ENCODE measurements around the gene THAP8.

THAP8 gene

DNA sequence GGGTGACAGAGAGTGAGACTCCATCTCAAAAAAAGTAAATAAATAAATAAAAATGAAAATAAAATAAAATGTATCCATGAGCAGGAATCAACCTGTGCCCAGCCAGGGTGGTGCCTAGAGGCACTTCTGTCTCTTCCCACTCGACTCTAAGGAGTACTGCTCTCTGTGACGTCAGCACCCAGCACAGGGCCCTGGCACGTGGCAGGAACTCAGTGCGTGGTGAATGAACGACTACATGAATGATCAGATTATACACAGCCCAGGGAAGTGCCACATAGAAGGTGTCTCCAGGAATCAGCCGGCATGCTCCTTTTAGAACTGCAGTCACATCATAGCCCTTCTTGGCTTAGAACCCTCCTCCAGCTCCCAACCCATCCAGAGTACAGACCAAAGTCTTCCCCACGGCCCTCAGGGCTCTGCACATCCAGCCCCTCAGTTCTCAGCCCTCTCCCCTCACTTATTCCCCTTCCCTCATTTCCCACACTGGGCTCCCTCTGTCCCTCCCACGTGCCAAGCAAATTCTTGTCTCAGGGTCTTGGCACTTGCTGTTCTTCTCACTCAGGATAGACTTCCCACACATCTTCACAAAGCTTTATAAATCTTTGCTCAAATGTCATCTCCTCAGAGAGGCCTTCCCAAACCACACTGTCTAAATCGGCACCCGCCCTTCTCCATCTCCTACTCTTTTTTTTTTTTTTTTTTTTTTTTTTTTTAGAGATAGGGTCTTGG is 25.6 kb downstream of the THAP8 start:
- DNase-seq = no peak

- DNase-seq = no peak
Measured at GRCh38 chr19:36027696-36028095, 26.4 kb downstream of the THAP8 start.

DNA sequence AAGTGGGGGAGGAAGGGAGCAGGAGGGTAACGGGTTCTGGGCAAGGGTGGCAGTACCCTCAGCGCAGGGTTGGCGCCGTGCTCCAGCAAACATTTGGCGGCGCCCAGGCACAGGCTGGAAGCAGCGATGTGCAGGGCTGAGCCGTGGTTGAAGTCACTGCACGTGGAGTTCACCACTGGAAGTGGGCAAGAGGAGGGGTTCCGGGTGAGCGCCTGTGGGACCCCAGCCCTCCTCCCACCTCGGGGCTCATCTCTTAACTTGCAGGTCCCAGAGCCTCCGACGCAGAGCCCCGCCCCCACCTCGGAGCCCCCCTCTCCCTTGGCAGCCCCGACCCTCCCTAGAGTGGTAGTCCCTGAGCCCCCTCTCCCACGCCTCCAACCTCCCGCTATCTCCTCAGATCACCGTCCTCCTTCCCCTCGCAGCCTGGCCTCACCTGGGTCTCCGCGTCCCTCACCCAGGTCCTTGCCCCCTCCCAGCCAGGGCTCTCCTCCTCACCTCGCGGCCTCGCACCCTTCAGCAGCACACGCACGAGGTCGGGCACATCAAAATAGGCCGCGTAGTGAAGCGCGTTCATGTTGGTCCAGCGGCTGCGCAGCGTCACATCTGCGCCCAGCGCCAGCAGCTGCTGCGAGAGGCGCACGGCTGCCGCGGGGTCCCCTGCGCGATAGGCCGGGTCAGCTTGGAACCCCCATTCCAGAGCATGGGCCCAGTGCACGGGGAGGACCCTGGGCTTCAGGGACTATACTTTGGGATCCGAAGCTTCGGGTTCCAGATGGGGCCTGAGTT is 27.8 kb downstream of the THAP8 start:
- DNase-seq = no peak

- DNase-seq = no peak
Measured at GRCh38 chr19:36025541-36025940, 28.5 kb downstream of the THAP8 start.

- DNase-seq = no peak
Measured at GRCh38 chr19:36023432-36023831, 30.7 kb downstream of the THAP8 start.

DNA sequence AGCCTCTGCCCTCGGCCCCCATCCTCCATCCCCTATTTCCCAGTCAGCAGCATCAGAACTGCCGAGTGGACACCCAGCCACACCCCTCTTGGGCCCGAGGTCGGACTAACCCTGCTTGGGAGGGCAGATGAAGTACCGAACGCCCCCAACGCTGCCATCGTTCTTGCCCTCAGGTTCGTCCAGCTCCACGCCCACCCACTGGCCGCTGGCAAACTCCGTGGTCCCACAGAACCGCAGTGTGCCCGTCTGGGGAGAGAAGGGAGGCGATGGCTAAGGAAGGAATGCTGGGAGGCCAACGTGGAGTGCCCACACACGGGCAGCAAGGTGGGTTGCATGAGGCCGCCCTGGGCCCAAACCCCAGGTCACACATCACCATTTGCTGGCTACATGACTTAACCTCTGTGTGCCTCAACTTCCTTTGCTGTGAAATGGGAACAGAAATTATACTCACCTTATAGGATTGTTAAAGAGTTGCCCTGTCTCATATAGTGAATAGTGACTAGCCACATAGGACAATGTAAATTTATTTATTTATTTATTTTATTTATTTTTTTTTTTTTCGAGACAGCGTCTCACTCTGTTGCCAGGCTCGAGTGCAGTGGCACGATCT is 34.9 kb downstream of the THAP8 start:
- DNase-seq = no peak

GRCh38 chr19:36014012-36014924 is 39.8 kb downstream of the THAP8 start, which contains the start of gene ALKBH6:
TSS of gene ALKBH6 (minus strand) at chr19:36014213. CDS start at chr19:36013397, 816 bp downstream.
- peak; percentile 99 for DNase-seq

GRCh38 chr19:36013280-36014011 is 40.6 kb downstream of the THAP8 start:
- DNase-seq = no peak

- DNase-seq = no peak
Measured at GRCh38 chr19:36010402-36010801, 43.7 kb downstream of the THAP8 start.

- DNase-seq = no peak
Measured at GRCh38 chr19:36009633-36010379, 44.3 kb downstream of the THAP8 start.

DNA sequence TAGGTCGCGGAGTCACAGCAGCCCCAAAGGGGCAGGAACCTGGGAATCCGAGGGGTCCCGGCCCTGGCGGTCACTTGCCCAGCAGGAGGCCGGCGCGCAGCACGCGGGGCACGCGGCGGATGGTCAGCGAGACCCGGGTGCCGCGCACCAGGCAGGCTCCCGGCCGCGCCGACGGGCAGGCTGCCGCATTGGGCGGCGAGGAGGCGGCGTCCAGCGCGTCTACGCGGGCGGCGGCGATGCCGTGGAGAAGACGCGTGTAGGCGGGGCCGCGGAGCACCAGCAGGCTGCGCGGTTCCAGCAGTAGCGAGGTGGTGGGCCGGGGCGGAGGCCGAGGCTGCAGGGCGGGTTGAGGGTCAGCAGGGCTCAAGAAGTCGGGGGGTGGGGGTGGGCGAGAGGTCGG is 44.9 kb downstream of the THAP8 start:
- DNase-seq = peak; percentile 46

DNA sequence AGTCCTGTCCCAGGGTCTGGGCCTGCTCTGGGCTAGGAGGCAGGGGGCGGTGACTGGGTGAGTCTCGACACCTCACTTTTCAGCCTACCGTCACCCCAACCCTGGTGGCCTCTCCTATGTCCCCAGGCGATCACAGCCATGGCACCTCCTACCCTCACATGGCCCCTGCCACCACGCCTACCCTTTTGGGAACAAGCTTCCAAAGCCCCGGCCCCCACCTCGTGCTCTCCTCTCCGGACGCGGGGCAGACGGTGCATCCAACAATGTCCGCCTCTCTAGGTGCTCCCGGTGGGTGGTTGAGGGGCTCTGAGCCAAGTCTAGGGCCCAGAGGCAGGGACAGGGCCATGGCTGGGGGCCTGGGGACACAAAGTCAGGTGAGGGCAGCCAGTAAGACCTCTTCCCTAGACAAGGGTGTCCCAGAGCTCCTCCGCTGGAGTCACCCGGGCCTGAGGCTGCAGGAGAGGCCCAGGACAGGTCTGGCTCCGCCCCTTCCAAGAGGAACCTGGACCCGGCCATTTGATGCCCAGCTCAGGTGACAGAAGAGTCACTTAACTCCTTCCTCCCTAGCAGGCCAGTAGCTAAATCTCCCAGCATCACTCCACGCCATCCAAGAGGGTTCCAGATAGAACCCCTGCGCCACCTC is 45.6 kb downstream of the THAP8 start, which contains the start of gene SYNE4:
TSS of gene SYNE4 (minus strand) at position 478 of the 643 bp plus-strand sequence. CDS start at position 346, 132 bp downstream.
- no peak for DNase-seq

DNA sequence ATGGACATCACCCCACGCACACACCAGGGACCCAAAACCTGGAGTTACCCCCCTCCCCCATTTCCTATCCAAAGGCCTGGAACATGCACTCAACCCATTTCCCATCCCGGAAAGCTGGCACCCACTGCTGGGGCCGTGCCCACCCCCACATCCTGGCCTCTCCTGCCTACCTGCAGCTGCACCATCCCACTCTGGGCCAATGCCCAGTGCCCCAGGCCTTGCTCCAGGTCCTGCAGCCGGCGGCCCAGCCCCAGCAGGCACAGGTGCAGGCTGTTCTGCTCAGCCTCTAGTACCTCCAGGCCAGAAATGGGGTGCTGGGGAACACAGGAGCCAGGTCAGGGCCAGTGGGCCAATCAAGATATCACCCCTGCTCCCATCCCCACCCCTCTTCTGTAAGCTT is 47.1 kb downstream of the THAP8 start:
- DNase-seq = no peak

GRCh38 chr19:36003284-36003683 is 50.8 kb downstream of the THAP8 start:
- no peak for DNase-seq

DNA sequence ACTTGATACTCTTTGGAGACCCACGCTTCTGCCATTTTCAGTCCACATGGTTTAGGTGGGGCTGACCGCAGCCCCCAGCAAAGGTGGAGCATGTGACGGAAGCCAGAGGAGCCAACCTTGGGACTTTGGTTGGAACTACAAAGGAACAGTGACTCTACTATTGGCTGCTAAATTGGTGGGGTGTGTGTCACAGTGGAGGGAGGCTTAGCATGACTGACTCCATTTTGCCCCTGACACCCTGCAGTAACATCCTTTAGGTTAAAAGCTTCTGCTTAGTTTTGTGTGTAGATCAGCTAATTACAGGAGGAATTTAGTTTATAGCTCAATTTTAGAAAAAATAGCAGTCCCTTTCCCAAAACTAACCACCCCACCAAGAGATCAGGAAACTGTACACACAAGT is 52.5 kb downstream of the THAP8 start:
- no peak for DNase-seq

GRCh38 chr19:35996777-35997176 is 57.3 kb downstream of the THAP8 start:
- DNase-seq = no peak

DNA sequence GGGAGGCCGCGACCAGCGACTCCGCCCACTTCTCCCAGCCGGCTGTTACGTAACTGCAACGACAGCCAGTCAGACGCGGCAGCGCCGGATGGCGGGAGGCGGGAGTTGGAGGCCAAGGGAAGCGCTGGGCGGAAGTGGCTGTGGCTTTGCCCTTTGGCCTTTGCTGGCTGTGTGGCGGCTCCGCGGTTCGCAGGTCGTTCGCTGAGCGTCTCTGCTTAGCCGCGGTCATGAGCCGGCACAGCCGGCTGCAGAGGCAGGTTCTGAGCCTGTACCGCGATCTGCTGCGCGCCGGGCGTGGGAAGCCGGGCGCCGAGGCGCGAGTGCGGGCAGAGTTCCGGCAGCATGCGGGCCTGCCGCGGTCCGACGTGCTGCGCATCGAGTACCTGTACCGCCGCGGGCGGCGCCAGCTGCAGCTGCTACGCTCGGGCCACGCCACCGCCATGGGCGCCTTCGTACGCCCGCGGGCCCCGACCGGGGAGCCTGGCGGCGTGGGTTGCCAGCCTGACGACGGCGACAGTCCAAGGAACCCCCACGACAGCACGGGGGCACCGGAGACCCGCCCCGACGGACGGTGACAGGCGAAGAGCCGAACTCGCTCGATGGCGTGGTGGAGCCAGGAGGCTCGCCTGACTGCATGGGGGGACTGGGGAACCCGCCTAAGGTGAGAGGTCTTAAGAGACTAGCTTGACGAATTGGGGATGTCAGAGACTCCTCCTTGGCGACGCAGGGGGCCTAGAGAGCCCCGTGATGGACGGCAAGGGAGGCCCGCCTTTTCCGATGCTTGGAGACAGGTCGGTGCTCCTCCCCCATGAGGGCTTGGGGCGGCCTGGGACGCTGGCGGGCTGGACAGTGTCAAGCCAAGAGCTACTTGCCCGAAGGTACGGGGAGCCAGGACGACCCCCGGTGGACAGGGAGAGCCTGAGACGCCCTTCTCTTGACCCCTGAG is 58.8 kb downstream of the THAP8 start, which contains the start of gene SDHAF1:
TSS of gene SDHAF1 (plus strand) at position 141 of the 946 bp plus-strand sequence. CDS start at position 228, 87 bp downstream.
- peak; percentile 93 for DNase-seq

DNA sequence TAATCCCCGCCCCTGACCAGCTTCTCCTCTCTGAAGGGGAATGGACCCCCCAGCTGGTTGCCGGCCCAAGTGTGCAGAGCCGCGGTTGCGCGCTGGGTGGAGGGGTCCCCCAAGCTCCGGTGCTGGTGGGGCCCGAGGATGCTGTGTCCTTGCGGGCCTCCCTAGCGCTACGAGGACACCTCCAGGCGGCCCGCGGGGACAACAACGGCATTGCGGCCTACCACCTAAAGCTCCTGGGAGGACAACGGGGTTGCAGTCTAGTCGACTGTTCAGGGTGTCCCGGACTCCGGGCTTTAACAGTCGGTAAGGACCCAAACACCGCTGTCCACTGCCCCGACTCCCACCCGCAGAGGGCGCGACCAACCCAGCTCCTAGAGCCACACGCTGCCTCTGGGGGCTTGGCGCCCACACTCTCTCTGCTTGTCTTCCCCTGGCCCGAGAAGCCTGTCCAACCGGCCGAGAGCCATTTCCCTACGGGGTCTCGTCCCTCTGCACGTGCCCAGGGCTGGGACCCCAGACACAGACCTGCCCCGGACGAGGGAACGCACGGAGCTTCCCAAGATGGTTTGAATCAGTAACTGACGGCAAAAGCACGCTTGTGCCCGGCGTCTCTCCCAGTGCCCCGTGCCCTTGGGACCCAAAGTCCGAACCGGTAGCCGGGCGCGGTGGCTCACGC is 60.0 kb downstream of the THAP8 start:
- no peak for DNase-seq
